ENCODE results near the gene BACH2. TPM values are rescaled to one million over a fixed set of nuclear protein-coding genes. Genes with fewer than 3 reads are reported as not detected.
"Not testable (repeated sequence)": the region's sequence is repeated elsewhere in the genome, so short reads cannot be mapped to it uniquely, and the experiment has no call there.

BACH2 gene
- total and polyA plus RNA-seq, 2 experiments from 2014 or later: 1.6 to 5.7 TPM

DNA sequence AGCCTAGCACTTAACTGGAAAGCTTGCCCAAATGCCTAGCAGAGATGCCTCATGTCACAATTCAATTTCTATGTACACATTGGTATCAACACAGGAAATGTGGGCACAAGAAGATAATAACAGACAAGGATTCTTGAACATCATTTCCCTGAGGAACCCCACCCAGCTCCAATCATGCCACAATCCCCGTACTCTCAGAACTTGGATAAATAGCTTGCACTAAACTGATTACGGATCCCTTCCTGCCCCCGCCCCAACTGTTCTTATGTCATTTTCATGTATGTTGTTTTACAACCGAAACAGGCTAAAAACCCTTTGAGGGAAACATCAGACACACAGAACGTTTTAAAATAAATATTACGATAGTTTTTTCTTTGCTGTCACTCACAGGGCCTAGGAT is 87.1 kb downstream of the BACH2 start (continued):
- TF ChIP-seq, protein P1, sequence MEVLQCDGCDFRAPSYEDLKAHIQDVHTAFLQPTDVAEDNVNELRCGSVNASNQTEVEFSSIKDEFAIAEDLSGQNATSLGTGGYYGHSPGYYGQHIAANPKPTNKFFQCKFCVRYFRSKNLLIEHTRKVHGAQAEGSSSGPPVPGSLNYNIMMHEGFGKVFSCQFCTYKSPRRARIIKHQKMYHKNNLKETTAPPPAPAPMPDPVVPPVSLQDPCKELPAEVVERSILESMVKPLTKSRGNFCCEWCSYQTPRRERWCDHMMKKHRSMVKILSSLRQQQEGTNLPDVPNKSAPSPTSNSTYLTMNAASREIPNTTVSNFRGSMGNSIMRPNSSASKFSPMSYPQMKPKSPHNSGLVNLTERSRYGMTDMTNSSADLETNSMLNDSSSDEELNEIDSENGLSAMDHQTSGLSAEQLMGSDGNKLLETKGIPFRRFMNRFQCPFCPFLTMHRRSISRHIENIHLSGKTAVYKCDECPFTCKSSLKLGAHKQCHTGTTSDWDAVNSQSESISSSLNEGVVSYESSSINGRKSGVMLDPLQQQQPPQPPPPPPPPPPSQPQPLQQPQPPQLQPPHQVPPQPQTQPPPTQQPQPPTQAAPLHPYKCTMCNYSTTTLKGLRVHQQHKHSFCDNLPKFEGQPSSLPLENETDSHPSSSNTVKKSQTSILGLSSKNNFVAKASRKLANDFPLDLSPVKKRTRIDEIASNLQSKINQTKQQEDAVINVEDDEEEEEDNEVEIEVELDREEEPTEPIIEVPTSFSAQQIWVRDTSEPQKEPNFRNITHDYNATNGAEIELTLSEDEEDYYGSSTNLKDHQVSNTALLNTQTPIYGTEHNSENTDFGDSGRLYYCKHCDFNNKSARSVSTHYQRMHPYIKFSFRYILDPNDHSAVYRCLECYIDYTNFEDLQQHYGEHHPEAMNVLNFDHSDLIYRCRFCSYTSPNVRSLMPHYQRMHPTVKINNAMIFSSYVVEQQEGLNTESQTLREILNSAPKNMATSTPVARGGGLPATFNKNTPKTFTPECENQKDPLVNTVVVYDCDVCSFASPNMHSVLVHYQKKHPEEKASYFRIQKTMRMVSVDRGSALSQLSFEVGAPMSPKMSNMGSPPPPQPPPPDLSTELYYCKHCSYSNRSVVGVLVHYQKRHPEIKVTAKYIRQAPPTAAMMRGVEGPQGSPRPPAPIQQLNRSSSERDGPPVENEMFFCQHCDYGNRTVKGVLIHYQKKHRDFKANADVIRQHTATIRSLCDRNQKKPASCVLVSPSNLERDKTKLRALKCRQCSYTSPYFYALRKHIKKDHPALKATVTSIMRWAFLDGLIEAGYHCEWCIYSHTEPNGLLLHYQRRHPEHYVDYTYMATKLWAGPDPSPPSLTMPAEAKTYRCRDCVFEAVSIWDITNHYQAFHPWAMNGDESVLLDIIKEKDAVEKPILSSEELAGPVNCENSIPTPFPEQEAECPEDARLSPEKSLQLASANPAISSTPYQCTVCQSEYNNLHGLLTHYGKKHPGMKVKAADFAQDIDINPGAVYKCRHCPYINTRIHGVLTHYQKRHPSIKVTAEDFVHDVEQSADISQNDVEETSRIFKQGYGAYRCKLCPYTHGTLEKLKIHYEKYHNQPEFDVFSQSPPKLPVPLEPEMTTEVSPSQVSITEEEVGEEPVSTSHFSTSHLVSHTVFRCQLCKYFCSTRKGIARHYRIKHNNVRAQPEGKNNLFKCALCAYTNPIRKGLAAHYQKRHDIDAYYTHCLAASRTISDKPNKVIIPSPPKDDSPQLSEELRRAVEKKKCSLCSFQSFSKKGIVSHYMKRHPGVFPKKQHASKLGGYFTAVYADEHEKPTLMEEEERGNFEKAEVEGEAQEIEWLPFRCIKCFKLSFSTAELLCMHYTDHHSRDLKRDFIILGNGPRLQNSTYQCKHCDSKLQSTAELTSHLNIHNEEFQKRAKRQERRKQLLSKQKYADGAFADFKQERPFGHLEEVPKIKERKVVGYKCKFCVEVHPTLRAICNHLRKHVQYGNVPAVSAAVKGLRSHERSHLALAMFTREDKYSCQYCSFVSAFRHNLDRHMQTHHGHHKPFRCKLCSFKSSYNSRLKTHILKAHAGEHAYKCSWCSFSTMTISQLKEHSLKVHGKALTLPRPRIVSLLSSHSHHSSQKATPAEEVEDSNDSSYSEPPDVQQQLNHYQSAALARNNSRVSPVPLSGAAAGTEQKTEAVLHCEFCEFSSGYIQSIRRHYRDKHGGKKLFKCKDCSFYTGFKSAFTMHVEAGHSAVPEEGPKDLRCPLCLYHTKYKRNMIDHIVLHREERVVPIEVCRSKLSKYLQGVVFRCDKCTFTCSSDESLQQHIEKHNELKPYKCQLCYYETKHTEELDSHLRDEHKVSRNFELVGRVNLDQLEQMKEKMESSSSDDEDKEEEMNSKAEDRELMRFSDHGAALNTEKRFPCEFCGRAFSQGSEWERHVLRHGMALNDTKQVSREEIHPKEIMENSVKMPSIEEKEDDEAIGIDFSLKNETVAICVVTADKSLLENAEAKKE (CRISPR knock-in tag; IDR thresholded peaks at IDR 0.05): no peak
- no peak for TF ChIP-seq EZH2phosphoT487 (IDR thresholded peaks at IDR 0.05; ENCODE audit: unreplicated experiment)
- TF ChIP-seq, protein P2, sequence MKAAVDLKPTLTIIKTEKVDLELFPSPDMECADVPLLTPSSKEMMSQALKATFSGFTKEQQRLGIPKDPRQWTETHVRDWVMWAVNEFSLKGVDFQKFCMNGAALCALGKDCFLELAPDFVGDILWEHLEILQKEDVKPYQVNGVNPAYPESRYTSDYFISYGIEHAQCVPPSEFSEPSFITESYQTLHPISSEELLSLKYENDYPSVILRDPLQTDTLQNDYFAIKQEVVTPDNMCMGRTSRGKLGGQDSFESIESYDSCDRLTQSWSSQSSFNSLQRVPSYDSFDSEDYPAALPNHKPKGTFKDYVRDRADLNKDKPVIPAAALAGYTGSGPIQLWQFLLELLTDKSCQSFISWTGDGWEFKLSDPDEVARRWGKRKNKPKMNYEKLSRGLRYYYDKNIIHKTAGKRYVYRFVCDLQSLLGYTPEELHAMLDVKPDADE (IDR thresholded peaks at IDR 0.05): no peak

GRCh38 chr6:90208690-90209089 is 88.0 kb downstream of the BACH2 start:
- not testable (repeated sequence) for H3K9me3 Mint-ChIP-seq; H3K4me1 ChIP-seq (ENCODE audit: insufficient read depth)

More at GRCh38 chr6:90208690-90209089, 88.0 kb downstream of the BACH2 start:
- H3K9me2 ChIP-seq (ENCODE audit: insufficient read depth); H3K4me3 Mint-ChIP-seq; H3F3A ChIP-seq (replicated peaks; ENCODE audit: low read depth); DNase-seq (ENCODE audit: low spot score); H3K36me3 ChIP-seq (ENCODE audit: insufficient read depth); H4K20me1 ChIP-seq (replicated peaks; ENCODE audit: insufficient read depth); H2AFZ ChIP-seq; H3K4me2 ChIP-seq; H3K27me3 Mint-ChIP-seq (ENCODE audit: insufficient read depth, low read depth, poor library complexity); H3K4me3 ChIP-seq; H3K4me1 Mint-ChIP-seq; H3K27ac ChIP-seq (ENCODE audit: low read depth); H3K79me2 ChIP-seq (replicated peaks; ENCODE audit: insufficient read depth); H3K27ac Mint-ChIP-seq; H3K36me3 Mint-ChIP-seq (ENCODE audit: low read depth); ATAC-seq; H3K27me3 ChIP-seq (ENCODE audit: insufficient read depth): not testable (repeated sequence)

Data from GM23338 (cell line).